ENCODE results near the gene SPTBN4. TPM values are rescaled to one million over a fixed set of nuclear protein-coding genes. Genes with fewer than 3 reads are reported as not detected.
"Not testable (repeated sequence)": the region's sequence is repeated elsewhere in the genome, so short reads cannot be mapped to it uniquely, and the experiment has no call there.

SPTBN4 gene
- total RNA-seq, 2 donors from 2014 or later: 1.8 to 6.3 TPM

- Histone ChIP-seq H3K27me3 (no peaks in the 10 kb centered on the region), H3K4me1 (no peaks in the 10 kb centered on the region), H3K36me3 (replicated peaks in 1 of 2; ENCODE audit: insufficient read depth in 1 of 2, low read depth in 2 of 2) (no peaks in the 10 kb centered on the region), H3K27ac (no peak overlapping the region), H3K4me3 (no peak overlapping the region), H3K9me3 (no peaks in the 10 kb centered on the region)
- DNase-seq (no peak), ATAC-seq (no peak)
- intact Hi-C loops (cut with DNase I): no loop called here
- 89% methylated on average over 4 of the region's 4 CpGs for WGBS, 2 donors
- TF ChIP-seq CTCF (IDR thresholded peaks at IDR 0.05) (no peak), POLR2A (IDR thresholded peaks at IDR 0.05) (no peak)
These were observed 7.9 kb downstream of the SPTBN4 start for GRCh38 chr19:40474737-40475136.

GRCh38 chr19:40475878-40476644 lies 9.3 kb downstream of the SPTBN4 start:
- DNase-seq; H3K36me3 ChIP-seq (replicated peaks in 1 of 2; ENCODE audit: insufficient read depth in 1 of 2, low read depth in 2 of 2); H3K4me3 ChIP-seq; H3K4me1 ChIP-seq; intact Hi-C loops (cut with DNase I); H3K27me3 ChIP-seq; H3K9me3 ChIP-seq; H3K27ac ChIP-seq; ATAC-seq: not testable (repeated sequence)
- WGBS, 2 donors: 77 to 87% methylated on average over 13 to 15 of the region's 15 CpGs

- TF ChIP-seq POLR2A (IDR thresholded peaks at IDR 0.05): no peak
- 72 to 90% methylated on average over 3 of the region's 3 CpGs for WGBS, 2 donors
- no peak for DNase-seq
These were observed 19.2 kb downstream of the SPTBN4 start for GRCh38 chr19:40486017-40486416.

GRCh38 chr19:40489882-40490230 lies 23.1 kb downstream of the SPTBN4 start:
- H3K4me3 ChIP-seq: no peak overlapping the region
- intact Hi-C loops (cut with DNase I): no loop called here
- H3K4me1 ChIP-seq: peaks cover 6% of the 10 kb centered on the region
- H3K27me3 ChIP-seq: peaks cover 0 to 7% of the 10 kb centered on the region in 2 donors
- H3K36me3 ChIP-seq (replicated peaks in 1 of 2; ENCODE audit: insufficient read depth in 1 of 2, low read depth in 2 of 2): no peaks in the 10 kb centered on the region
- 51 to 57% methylated on average over 14 to 22 of the region's 25 CpGs for WGBS, 2 donors
- H3K27ac ChIP-seq: no peak overlapping the region
- H3K9me3 ChIP-seq: no peaks in the 10 kb centered on the region
- TF ChIP-seq POLR2A (IDR thresholded peaks at IDR 0.05): no peak
- TF ChIP-seq CTCF (IDR thresholded peaks at IDR 0.05): no peak
- DNase-seq (no peak), ATAC-seq (no peak)

More at GRCh38 chr19:40486017-40486416, 19.2 kb downstream of the SPTBN4 start:
- ATAC-seq: no peak
- Histone ChIP-seq H3K36me3 (replicated peaks in 1 of 2; ENCODE audit: insufficient read depth in 1 of 2, low read depth in 2 of 2) (no peaks in the 10 kb centered on the region), H3K27ac (no peak overlapping the region), H3K9me3 (no peaks in the 10 kb centered on the region), H3K27me3 (peaks cover 0 to 7% of the 10 kb centered on the region in 2 donors), H3K4me3 (no peak overlapping the region), H3K4me1 (peaks cover 6% of the 10 kb centered on the region)
- intact Hi-C loops (cut with DNase I): no loop called here

GRCh38 chr19:40492274-40492673 lies 25.5 kb downstream of the SPTBN4 start:
- H3K27me3 ChIP-seq: peaks cover 0 to 7% of the 10 kb centered on the region in 2 donors
- H3K27ac ChIP-seq: no peak overlapping the region
- no peaks in the 10 kb centered on the region for H3K9me3 ChIP-seq
- 86 to 90% methylated on average over 3 of the region's 3 CpGs for WGBS, 2 donors
- no peak for ATAC-seq
- peaks cover 6% of the 10 kb centered on the region for H3K4me1 ChIP-seq
- DNase-seq: no peak
- H3K4me3 ChIP-seq: no peak overlapping the region
- intact Hi-C loops (cut with DNase I): no loop called here
- TF ChIP-seq POLR2A (IDR thresholded peaks at IDR 0.05): no peak
- TF ChIP-seq CTCF (IDR thresholded peaks at IDR 0.05): no peak
- no peaks in the 10 kb centered on the region for H3K36me3 ChIP-seq (replicated peaks in 1 of 2; ENCODE audit: insufficient read depth in 1 of 2, low read depth in 2 of 2)

- H3K27ac ChIP-seq: no peak overlapping the region
- TF ChIP-seq CTCF (IDR thresholded peaks at IDR 0.05): no peak
- TF ChIP-seq POLR2A (IDR thresholded peaks at IDR 0.05): no peak
- no peak for ATAC-seq
- peaks cover 0 to 1% of the 10 kb centered on the region in 2 donors for H3K27me3 ChIP-seq
- 43 to 60% methylated on average over 4 of the region's 4 CpGs for WGBS, 2 donors
- intact Hi-C loops (cut with DNase I): no loop called here
- no peak for DNase-seq
- H3K9me3 ChIP-seq: no peaks in the 10 kb centered on the region
- H3K4me1 ChIP-seq: no peaks in the 10 kb centered on the region
- no peak overlapping the region for H3K4me3 ChIP-seq
- H3K36me3 ChIP-seq (replicated peaks in 1 of 2; ENCODE audit: insufficient read depth in 1 of 2, low read depth in 2 of 2): no peaks in the 10 kb centered on the region
These were observed 27.0 kb downstream of the SPTBN4 start for GRCh38 chr19:40493778-40494177.

Data from body of pancreas (tissue), 4 donors.